Fibroblast of lung (primary cell): ENCODE data around the gene NMT1.

Source experiments
- EZH2 ChIP-seq: IDR thresholded peaks from 2 replicates; pipeline ENCODE4 v1.5.1; 2012; ENCODE audit warnings: low read length, control low read depth, mild to moderate bottlenecking; ENCODE audit errors: missing control alignments
- TF ChIP-seq, protein P1 (sequence below), 2 donors: IDR thresholded peaks in 1 of 2; conservative IDR thresholded peaks in 1 of 2; 1 replicate in 1 of 2; 2 replicates in 1 of 2; pipeline ENCODE4 v1.5.1; 2011 to 2012; ENCODE audit warnings: low read length in 2 of 2, control low read depth in 1 of 2, inconsistent platforms in 1 of 2, low read depth in 1 of 2, mild to moderate bottlenecking in 1 of 2

DNA sequence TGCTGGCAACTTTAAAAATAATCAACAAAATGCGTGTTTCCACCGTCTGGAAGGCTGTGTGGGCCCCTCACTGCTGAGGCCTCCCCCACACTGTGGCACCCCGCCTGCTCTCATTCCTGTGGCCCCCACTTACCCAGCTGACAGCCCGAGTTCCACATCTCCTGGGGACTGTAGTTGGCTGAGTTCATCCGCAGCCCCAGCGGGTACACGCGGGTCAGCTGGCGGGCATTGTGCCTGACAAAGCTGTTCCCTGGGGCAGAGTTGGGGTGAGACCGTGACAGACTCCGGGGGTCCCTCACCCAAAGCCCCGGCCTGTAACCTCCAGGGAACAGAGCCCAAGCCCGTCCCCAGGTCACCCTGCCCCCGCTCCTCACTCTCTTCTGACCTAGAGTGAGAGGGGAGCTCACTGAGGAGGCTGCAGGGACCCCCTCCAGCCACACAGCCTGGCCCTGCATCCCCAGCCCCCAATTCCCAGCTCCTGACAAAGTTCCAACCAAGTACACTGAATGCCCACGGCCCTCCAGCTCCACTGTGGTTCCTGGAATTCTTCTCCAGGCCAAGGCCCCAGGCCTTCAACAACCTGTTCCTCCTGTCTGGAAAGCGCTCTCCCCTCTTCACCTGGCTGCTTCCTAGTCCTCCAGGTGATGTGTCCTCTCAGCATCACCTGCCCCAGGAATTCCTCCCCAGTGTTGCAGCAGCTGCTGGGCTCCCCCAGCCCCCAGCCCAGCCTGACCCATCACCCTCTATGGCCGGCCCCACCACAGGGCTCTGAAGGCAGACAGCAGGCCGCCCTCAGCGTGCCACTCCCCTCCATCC, 53.2 kb downstream of the NMT1 start:
- TF ChIP-seq, protein P1, sequence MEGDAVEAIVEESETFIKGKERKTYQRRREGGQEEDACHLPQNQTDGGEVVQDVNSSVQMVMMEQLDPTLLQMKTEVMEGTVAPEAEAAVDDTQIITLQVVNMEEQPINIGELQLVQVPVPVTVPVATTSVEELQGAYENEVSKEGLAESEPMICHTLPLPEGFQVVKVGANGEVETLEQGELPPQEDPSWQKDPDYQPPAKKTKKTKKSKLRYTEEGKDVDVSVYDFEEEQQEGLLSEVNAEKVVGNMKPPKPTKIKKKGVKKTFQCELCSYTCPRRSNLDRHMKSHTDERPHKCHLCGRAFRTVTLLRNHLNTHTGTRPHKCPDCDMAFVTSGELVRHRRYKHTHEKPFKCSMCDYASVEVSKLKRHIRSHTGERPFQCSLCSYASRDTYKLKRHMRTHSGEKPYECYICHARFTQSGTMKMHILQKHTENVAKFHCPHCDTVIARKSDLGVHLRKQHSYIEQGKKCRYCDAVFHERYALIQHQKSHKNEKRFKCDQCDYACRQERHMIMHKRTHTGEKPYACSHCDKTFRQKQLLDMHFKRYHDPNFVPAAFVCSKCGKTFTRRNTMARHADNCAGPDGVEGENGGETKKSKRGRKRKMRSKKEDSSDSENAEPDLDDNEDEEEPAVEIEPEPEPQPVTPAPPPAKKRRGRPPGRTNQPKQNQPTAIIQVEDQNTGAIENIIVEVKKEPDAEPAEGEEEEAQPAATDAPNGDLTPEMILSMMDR (conservative IDR thresholded peaks at IDR 0.05 in 1 of 2, IDR thresholded peaks at IDR 0.05 in 1 of 2; ENCODE audit: low read depth in 1 of 2, low read length in 2 of 2), result no peak
- TF ChIP-seq EZH2, result no peak
